NCI-H1105 treated with DMSO at 0.1 percent for 48 hours (cell line): Measurements from ENCODE around the gene FAM236B.
"Not testable (repeated sequence)": the region's sequence is repeated elsewhere in the genome, so short reads cannot be mapped to it uniquely, and the experiment has no call there.

Experiments
- DNase-seq: peaks from one replicate; lab custom pipeline; 2025; lab: John Stamatoyannopoulos, UW

The FAM236B gene

GRCh38 chrX:72782560-72782959 is at the start of gene FAM236B:
Gene FAM236B (minus strand): TSS chrX:72782660. CDS start chrX:72782560, 100 bp downstream.
- not testable (repeated sequence) for DNase-seq

- not testable (repeated sequence) for DNase-seq
These were observed 48.2 kb upstream of the FAM236B start for GRCh38 chrX:72830701-72831100.

- DNase-seq: not testable (repeated sequence)
These were observed 25.6 kb upstream of the FAM236B start, which contains the start of gene FAM236D for GRCh38 chrX:72808110-72808509. Gene FAM236D (minus strand): TSS chrX:72808210. CDS start chrX:72808110, 100 bp downstream.

GRCh38 chrX:72790390-72790789 is 7.9 kb upstream of the FAM236B start:
- DNase-seq: not testable (repeated sequence)

GRCh38 chrX:72788142-72788541 is 5.7 kb upstream of the FAM236B start:
- not testable (repeated sequence) for DNase-seq

- DNase-seq: not testable (repeated sequence)
These were observed 1.5 kb upstream of the FAM236B start for GRCh38 chrX:72783964-72784363.

GRCh38 chrX:72783365-72783936 is 991 bp upstream of the FAM236B start:
- DNase-seq: not testable (repeated sequence)

- DNase-seq: not testable (repeated sequence)
These were observed 4.3 kb downstream of the FAM236B start for GRCh38 chrX:72778146-72778545.

- DNase-seq: not testable (repeated sequence)
These were observed 5.0 kb downstream of the FAM236B start for GRCh38 chrX:72777467-72777790.

- not testable (repeated sequence) for DNase-seq
These were observed 5.6 kb downstream of the FAM236B start, which contains the start of gene DMRTC1B for GRCh38 chrX:72776653-72777466. Gene DMRTC1B (plus strand): TSS chrX:72776890. CDS start chrX:72845136, 68,246 bp downstream.

GRCh38 chrX:72760454-72760853 is 22.0 kb downstream of the FAM236B start:
- DNase-seq: not testable (repeated sequence)

GRCh38 chrX:72748545-72748944 is 33.9 kb downstream of the FAM236B start:
- DNase-seq: not testable (repeated sequence)

GRCh38 chrX:72745546-72745945 is 36.9 kb downstream of the FAM236B start:
- DNase-seq: not testable (repeated sequence)

GRCh38 chrX:72735561-72735960 is 46.9 kb downstream of the FAM236B start:
- no peak for DNase-seq

GRCh38 chrX:72733636-72734035 is 48.8 kb downstream of the FAM236B start:
- not testable (repeated sequence) for DNase-seq
